ENCODE measurements around the gene SCNN1A. TPM values are rescaled to one million over a fixed set of nuclear protein-coding genes. Genes with fewer than 3 reads are reported as not detected.

Gene SCNN1A
- total RNA-seq, 1 donor from 2014 or later = 3.3 TPM

DNA sequence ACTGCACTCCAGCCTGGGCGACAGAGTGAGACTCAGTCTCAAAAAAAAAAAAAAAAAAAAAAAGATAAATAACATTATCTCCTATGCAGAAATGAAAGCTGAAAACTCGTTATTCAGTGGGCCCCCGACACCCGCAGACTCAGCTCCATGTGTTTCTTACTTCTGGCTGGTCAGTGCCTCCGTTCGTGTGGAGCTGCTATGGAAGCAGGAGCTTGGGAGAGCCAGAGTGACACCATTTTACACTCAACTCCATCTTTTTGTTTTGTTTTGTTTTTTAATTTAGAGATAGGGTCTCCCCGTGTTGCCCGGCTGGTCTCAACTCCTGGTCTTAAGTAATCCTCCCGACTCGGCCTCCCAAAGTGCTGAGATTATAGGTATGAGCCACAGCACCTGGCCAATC is 78.2 kb downstream of the SCNN1A start:
- no peak for DNase-seq (ENCODE audit: low spot score)

Other genes with a start within 250 kb of the SCNN1A start
- gene CD9, start 175.2 kb downstream of the SCNN1A start, total RNA-seq = 57.7 TPM
- 52.2 TPM for gene PLEKHG6, start 64.9 kb downstream of the SCNN1A start, total RNA-seq
- gene TNFRSF1A, start 33.5 kb downstream of the SCNN1A start, total RNA-seq = 264 TPM
- gene LTBR, start 8.6 kb upstream of the SCNN1A start, total RNA-seq = 161 TPM
- not detected for gene CD27, start 69.4 kb upstream of the SCNN1A start, total RNA-seq
- gene TAPBPL, start 76.5 kb upstream of the SCNN1A start, total RNA-seq = 13.0 TPM
- 5.8 TPM for gene VAMP1, start 95.1 kb upstream of the SCNN1A start, total RNA-seq
- 116 TPM for gene MRPL51, start 117.7 kb upstream of the SCNN1A start, total RNA-seq
- gene NCAPD2, start 118.5 kb upstream of the SCNN1A start, total RNA-seq = 12.8 TPM
- gene GAPDH, start 159.0 kb upstream of the SCNN1A start, total RNA-seq = 1,402 TPM
- gene IFFO1, start 180.5 kb upstream of the SCNN1A start, total RNA-seq = 22.5 TPM
- 56.0 TPM for gene NOP2, start 192.7 kb upstream of the SCNN1A start, total RNA-seq
- gene CHD4, start 231.8 kb upstream of the SCNN1A start, total RNA-seq = 218 TPM

Measured in mesenteric fat pad (tissue), 1 donor.